HG02840 (cell line): ENCODE data around the gene ARHGAP21.

Experiments used
- ATAC-seq: cut with Tn5 transposase; IDR thresholded peaks from one replicate; pipeline ENCODE4 v1.9.1; 2021; ENCODE audit warnings: mild to moderate bottlenecking, moderate library complexity, moderate number of reproducible peaks; ENCODE audit not compliant: unreplicated experiment, low FRiP score

Gene ARHGAP21

GRCh38 chr10:24589265-24589664 lies 134.4 kb downstream of the ARHGAP21 start:
- no peak for ATAC-seq

- ATAC-seq, result no peak
Observed at GRCh38 chr10:24579906-24580305, 143.8 kb downstream of the ARHGAP21 start.

GRCh38 chr10:24579448-24579847 lies 144.2 kb downstream of the ARHGAP21 start:
- no peak for ATAC-seq

GRCh38 chr10:24575481-24576002 lies 148.1 kb downstream of the ARHGAP21 start:
- no peak for ATAC-seq

DNA sequence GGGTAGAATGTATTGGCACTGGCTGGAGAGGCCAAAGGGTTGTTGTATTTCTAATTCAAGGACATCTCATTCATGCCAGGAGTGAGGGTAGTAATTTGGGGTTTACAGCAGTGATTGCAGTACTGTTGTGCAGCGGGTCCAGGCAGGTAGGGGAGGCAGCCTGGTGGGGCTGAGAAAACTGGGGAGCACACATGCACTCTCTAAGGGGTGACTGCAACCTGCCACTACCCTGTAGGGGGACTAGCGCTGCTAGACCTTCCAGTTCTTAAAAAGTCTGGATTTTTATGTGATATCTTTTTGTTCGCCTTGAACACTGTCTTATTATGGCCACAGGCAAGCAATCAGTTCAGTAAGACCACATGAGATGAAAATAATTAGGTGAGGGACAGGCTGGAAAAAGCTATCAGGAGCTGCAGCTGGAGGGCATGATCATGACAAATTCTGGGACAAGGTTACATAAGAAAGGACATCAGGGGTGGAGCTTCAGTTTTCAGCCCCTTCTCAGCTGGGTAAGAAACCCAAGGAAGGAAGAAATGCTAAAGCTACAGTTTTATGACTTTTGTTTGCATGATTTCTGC lies 149.0 kb downstream of the ARHGAP21 start:
- ATAC-seq, result no peak

GRCh38 chr10:24574161-24574560 lies 149.5 kb downstream of the ARHGAP21 start:
- ATAC-seq, result no peak

- ATAC-seq, result no peak
Observed at GRCh38 chr10:24571870-24572450, 151.7 kb downstream of the ARHGAP21 start.

DNA sequence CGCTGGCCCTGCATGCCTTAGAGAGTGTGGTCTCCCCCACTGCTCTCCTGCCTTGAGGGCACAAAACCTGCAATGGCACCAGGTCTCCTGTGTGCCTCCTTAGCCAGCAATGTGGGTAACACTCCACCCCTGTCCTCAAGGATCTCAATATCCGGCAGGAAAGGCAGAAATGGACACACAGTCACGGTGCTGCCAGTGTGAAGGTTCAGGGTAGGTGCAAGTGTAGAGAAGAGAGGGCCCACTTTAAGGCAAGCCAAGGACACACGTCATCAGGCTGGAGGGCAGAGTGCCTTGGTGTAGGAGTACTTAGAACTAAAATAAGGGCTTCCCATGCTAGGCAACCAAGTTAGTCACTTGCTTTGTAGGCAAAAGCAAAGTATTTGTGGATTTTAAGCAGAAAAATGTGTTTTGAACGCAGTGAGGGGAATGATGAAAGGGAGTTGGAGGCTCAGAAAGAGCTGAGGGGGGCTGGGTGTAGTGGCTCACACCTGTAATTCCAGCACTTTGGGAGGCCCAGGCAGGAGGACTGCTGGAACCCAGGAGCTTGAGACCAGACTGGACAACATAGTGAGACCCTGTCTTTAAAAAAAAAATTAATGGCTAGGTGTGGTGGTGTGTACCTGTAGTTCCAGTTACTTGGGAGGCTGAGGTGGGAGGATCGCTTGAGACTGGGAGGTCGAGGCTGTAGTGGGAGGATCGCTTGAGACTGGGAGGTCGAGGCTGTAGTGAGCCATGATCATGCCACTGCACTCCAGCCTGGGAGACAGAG lies 152.8 kb downstream of the ARHGAP21 start:
- no peak for ATAC-seq

- ATAC-seq, result no peak
Observed at GRCh38 chr10:24569828-24570657, 153.6 kb downstream of the ARHGAP21 start.

DNA sequence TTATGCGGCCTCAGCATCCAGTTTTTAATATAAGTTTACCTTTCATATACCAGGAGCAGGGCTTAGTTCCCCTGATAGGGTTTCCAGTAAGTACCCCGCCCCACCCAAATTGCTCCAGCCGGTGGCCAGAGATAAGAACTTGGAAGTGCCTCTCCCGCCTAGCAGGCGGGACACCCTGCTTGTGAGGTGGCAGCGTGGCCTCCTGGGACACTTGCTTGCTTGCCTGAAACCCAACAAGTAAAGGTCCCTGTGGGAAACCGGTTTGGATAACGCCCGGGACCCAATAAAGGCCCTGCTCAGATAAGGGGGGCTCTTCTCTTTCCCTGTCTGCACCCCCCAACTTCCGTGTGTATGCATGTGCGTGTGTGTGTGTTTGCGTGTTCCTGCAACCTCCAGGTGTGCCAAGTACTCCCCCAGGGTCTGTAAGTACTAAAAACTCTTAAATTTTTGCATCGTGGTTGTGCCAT lies 154.3 kb downstream of the ARHGAP21 start:
- no peak for ATAC-seq

GRCh38 chr10:24568042-24568441 lies 155.6 kb downstream of the ARHGAP21 start:
- ATAC-seq, result no peak

GRCh38 chr10:24561453-24561852 lies 162.2 kb downstream of the ARHGAP21 start:
- ATAC-seq, result no peak

DNA sequence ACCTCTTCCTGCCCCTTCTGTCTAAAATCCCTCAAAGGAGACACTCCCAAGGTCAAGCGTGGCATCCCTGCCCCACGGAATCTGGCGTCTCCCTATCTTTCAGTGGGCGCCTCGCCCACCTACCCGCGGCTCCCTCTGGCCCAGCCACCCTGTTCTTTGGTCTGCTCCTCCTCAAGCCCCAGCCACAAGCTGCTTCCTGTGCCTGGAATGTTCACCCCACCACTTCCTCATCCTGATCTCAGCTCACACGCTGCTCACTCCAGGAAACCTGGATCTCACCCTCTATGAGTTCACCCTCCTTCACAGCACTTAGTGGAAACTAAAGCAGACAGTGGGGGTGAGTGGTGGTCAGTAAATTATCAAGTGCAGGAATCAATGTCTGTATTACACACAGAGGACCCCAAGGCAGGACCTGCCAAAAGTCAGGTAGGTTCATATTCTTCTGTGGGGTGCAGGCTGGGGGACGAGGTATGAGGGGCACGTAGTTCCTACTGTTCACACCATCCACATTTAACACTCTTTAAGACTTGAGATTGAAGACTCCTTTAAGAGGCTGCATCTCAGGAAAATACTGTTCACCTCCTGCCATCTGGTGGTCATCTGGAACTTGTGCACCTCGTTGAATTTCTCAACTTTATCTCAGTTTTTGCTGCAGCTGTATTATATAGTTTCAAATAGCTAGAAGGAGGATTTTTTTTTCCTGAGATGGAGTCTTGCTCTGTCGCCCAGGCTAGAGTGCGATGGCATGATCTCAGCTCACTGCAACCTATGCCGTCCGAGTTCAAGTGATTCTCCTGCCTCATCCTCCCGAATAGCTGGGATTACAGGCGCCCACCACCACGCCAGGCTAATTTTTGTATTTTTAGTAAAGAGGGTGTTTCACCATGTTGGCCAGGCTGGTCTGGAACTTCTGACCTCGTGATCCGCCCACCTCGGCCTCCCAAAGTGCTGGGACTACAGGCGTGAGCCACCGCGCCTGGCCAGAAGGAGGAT lies 166.6 kb downstream of the ARHGAP21 start:
- ATAC-seq, result no peak

GRCh38 chr10:24556126-24556749 lies 167.4 kb downstream of the ARHGAP21 start:
- ATAC-seq, result no peak

DNA sequence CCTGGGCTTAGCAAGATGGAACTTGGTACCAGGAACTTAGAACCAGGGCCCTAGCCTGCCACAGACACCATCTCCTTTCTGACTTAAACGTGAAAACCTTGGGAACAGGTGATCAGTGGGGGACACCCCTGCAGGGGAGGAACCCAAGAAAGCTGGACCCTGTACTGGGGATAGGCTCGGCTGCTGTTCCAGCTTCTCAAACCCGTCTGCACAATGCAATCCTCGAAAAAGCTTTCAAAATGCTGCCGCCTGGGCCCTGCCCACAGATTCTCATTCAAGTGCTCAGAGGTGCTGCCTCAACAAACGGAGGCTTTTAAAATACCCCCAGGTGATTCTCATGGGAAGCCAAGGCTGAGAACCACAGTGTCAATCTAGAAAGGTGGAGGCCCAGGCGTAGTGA lies 169.7 kb downstream of the ARHGAP21 start:
- no peak for ATAC-seq

DNA sequence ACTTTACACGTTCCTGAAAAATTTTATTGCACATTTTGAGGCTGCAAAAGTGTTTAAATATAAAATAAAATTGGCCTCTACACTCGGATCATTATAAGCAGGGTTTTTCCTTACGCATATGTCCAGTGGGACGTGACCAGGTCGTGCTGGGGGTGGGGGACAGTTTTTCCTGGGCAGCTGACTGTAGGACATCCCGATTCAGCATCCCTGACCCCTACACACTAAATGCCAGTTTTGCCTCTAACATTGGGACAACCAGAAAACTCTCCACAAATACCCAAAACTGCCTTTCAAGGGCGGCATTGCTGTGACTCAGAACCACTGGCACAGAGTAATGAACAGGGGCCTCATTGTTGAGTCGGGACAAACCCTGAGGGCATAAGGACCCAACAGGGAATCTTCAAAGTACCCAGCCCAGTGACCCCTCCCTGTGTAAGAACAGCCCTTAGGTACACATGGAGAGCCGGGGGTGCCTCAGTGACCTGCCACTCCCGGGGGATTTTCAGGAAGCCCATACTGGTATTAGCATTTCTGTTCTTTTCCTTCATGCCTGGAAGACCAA lies 170.6 kb downstream of the ARHGAP21 start:
- no peak for ATAC-seq

DNA sequence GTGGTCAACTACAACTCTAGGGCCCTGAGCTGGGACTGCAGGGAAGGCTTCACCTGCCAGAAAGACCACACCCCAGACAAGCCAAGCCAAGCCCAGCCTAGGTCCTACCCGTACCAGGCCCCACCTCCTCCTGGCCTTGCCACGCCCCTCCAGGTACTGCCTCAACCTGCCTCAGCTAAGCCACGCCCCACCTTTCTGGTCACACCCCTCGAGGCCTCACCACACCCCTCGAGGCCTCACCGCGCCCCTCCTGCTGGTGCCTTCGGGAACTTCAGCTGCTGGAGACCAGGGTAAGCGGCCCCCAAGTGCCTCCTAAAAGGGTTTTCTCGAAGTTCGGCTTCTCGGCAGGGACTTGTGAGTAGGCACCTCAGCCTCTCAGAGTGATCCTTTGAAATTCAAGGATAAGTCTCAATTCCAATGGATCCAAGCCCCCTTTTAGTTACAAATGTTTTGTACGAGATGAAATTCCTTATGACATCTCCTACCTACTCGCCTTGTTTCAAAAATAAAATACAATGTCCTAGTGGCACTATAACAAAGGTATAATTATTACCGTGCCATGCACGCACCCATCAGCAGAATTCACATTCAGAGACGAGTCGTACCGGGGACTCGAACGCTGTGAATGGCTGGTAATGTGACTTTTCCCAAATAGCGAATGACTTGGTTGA lies 171.2 kb downstream of the ARHGAP21 start:
- no peak for ATAC-seq

- no peak for ATAC-seq
Observed at GRCh38 chr10:24551161-24551560, 172.5 kb downstream of the ARHGAP21 start.
